GM19351 (cell line): ENCODE results near the gene DPP10.

Experiments
- ATAC-seq: cut with Tn5 transposase; IDR thresholded peaks from one replicate; pipeline ENCODE4 v1.9.1; 2021; ENCODE audit warnings: mild to moderate bottlenecking, moderate library complexity; ENCODE audit not compliant: unreplicated experiment

The DPP10 gene

DNA sequence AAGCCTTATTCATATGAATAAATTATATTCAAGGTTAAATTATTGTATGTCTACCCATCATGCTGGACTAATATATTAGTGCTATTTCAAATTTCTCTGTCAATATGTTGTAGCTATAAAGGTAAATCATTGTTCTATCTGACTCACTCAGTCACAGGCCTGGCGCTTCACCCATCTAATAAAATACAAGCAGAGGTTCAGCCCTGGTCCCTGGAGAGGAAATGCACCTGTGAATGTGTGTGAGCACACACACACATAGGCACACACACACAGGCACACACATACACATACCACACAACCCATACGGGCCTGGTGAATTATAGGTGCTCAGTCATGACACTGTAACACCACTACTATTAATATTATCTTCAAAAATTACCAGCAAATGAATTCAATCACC is 1396.1 kb downstream of the DPP10 start:
- no peak for ATAC-seq

DNA sequence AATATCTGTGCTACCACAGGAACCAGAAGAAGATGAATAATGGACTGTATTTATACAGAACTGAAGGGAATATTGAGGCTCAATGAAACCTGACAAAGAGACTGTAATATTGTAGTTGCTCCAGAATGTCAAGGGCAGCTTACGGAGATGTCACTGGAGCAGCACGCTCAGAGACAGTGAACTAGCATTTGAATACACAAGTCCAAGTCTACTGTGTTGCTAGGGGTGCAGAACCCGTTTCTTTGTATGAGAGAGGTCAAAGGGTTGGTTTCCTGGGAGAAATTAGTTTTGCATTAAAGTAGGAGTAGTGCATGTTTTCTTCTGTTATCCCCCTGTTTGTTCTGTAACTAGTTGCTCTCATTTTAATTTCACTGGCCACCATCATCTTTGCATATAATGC is 1399.9 kb downstream of the DPP10 start:
- no peak for ATAC-seq

DNA sequence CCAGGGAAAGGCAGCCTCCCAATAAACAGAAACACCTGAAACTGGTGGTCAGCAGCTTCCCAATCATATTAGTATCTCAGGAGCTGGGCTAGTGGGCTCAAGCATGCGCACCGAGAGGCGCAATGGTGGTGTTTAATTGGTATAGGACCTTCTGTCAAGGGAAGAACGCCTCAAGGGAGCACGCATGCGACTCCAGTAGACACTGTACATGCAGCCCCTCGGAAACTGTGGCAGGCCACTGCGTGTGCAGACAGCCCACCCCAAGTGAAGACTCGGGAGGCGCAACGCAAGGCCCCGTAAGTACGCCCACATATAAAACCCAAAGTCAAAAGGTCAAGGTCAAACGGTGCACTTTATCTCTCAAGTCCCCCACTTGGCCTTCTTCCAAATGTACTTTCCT is 1405.8 kb downstream of the DPP10 start:
- ATAC-seq: no peak

DNA sequence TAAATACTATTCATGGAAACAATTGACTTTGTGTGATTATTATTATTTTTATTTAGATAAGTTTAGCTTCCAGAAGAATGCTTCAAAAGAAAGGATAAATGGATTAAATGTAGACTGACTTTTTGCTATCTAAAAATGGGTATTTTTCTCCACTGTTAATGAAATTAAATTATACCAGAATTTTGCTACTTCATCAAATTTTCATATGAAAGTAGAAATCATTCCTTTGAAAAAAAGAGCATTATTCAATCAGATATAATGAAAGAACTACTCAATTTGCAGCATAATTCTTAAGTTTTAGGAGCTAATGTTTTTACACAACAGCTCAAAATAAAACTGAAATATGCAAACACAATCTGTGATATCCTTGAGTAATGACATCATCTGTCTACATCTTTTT is 1424.6 kb downstream of the DPP10 start:
- ATAC-seq: no peak

DNA sequence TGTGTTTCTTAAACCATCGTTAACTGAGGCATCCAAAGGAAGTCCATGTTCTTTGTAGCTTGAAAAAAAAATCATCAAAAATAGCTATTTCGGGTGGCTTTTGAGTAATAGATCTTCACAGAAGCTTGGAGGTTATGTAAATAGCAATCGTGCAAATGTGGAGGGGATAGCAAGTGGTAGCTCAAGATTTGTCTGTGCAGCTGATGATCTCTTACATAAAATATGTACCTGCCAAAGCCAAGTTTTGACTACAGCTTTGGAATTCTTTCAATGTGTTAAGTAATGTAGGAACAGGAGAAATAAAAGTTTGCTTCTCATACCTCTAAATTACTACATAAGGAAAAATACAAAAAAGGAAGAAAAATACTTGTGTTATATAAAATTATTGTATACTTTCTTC is 1432.0 kb downstream of the DPP10 start:
- ATAC-seq: no peak

DNA sequence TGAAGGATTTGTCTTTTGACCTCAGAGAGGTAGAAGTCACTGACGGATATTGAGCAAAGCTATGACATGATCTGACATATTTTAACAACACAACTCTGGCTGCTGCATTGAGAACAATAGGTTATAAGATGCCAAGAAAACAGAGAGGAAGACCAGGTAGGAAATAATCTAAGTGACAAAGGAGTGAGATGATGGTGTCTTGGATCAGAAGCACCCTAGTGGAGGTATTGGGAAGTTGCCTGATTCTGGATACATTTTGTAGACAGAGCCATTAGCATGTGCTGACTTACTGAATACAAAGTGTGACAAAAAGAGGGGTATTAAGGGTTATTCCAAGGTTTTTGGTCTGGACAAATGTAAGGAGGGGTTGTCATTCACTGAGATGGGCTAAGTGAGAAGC is 1438.1 kb downstream of the DPP10 start:
- no peak for ATAC-seq

DNA sequence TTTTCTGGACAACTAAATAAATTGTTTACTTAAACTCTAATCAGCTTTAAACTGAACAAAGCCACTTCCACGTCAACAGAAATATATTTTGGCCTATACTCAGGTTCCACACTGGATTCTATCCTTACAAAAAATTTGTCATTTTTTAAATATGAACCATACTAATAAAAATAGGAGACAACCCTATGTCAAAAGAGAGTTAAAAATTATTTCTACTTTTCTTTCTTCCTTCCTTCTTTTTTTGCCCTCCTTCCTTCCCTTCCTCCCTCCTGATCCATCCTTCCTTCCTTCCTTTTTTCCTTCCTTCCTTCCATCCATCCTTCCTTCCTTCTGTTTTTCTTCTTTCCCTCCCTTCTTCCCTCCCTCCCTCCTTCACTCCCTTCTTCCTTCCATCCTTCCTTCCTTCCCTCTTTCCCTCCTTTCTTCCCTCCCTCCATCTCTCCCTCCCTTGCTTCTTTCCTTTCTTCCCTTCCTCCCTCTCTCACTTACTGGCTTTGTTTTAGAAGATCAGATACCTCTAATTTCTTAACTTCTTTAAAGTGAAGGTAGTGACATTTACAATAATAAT is 1444.9 kb downstream of the DPP10 start:
- ATAC-seq: no peak
